T-helper 22 cell (primary cell): ENCODE measurements around the gene AKT3.
"Not testable (repeated sequence)": the region's sequence is repeated elsewhere in the genome, so short reads cannot be mapped to it uniquely, and the experiment has no call there.

Experiments
- DNase-seq: peaks from one replicate; pipeline ENCODE4 v3.0.0-alpha.2; 2020; ENCODE audit warnings: low read depth

AKT3 gene

GRCh38 chr1:243850202-243850451, at the start of gene AKT3:
TSS of gene AKT3 (minus strand) at chr1:243850243. CDS start at chr1:243843170, 7,073 bp downstream.
- no peak for DNase-seq

- no peak for DNase-seq
These were observed 48.2 kb upstream of the AKT3 start for GRCh38 chr1:243898278-243898677.

- no peak for DNase-seq
These were observed 46.3 kb upstream of the AKT3 start for GRCh38 chr1:243896313-243896712.

GRCh38 chr1:243892456-243892855, 42.4 kb upstream of the AKT3 start:
- DNase-seq: no peak

GRCh38 chr1:243890576-243890975, 40.5 kb upstream of the AKT3 start:
- no peak for DNase-seq

GRCh38 chr1:243885806-243886205, 35.8 kb upstream of the AKT3 start:
- no peak for DNase-seq

GRCh38 chr1:243884603-243885002, 34.6 kb upstream of the AKT3 start:
- DNase-seq: no peak

- DNase-seq: no peak
These were observed 33.5 kb upstream of the AKT3 start for GRCh38 chr1:243883551-243883950.

GRCh38 chr1:243882276-243882675, 32.2 kb upstream of the AKT3 start:
- DNase-seq: no peak

- DNase-seq: not testable (repeated sequence)
These were observed 27.0 kb upstream of the AKT3 start for GRCh38 chr1:243877058-243877457.

- no peak for DNase-seq
These were observed 5.7 kb upstream of the AKT3 start for GRCh38 chr1:243855616-243856318.

- no peak for DNase-seq
These were observed 1.7 kb upstream of the AKT3 start for GRCh38 chr1:243851765-243852164.

- DNase-seq: no peak
These were observed 1.3 kb upstream of the AKT3 start for GRCh38 chr1:243851257-243851756.

- peak; percentile 87 for DNase-seq
These were observed 611 bp upstream of the AKT3 start for GRCh38 chr1:243850452-243851256.

GRCh38 chr1:243849421-243850201, 432 bp downstream of the AKT3 start:
- peak; percentile 78 for DNase-seq

- no peak for DNase-seq
These were observed 1.1 kb downstream of the AKT3 start for GRCh38 chr1:243848858-243849420.

- no peak for DNase-seq
These were observed 1.7 kb downstream of the AKT3 start for GRCh38 chr1:243848165-243848857.

- no peak for DNase-seq
These were observed 3.3 kb downstream of the AKT3 start for GRCh38 chr1:243846761-243847160.

- no peak for DNase-seq
These were observed 4.2 kb downstream of the AKT3 start for GRCh38 chr1:243845888-243846287.

GRCh38 chr1:243844186-243844585, 5.9 kb downstream of the AKT3 start:
- DNase-seq: no peak

GRCh38 chr1:243842978-243843511, 7.0 kb downstream of the AKT3 start:
- no peak for DNase-seq

- DNase-seq: no peak
These were observed 7.9 kb downstream of the AKT3 start for GRCh38 chr1:243842161-243842560.
